ENCODE data around the gene CLPX.

Gene CLPX

DNA sequence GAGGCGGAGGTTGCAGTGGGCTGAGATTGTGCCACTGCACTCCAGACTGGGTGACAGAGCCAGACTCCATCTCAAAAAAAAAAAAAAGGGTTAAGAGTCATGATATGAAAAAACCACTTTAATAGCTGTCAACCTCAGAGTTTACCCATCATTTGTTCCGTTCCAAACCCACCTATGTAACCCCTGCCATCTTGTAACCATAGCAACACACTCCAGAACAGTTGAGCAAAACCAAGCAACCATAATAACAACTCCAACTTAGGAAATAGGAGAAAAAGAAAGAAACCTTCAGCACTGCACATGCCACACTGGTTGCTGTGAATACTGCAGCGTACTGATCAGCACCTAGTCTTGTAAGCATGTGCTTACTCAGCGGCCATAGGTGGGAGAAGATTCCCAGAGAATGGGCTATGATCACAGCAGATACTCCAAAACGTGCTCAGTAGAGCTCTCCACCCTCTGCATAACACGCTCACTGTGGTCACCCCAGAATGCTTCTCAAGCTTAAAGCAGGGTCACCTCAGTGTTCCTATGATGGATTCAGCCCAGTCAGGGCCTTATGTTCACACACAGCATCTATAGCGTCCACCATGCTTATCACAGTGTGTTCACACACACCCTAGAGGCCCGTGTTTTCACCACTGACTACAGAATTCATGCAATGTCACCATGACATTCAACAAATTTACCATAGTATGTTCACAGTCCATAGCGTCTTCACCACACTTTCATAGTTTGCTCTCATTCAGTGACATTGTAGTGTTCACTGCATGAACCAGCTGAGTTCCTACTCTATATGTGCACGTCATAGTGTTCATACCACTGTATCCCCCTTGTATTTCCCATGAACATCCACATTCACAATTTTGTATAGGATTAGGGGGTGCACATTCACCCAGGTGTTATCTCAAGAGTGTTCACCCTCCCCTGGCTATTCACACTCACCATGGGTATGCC is 32.7 kb upstream of the CLPX start:
- Histone ChIP-seq H3K27ac (ENCODE audit: low read depth, low read length) (no peak overlapping the region), H3K4me3 (ENCODE audit: low read depth, low read length) (no peak overlapping the region), H3K9ac (ENCODE audit: low read length) (no peak overlapping the region)

GRCh38 chr15:65215496-65215895 is 30.4 kb upstream of the CLPX start:
- Histone ChIP-seq H3K9me3 (ENCODE audit: control insufficient read depth, insufficient read depth, low read depth, low read length) (no peaks in the 10 kb centered on the region), H3K4me3 (ENCODE audit: low read depth, low read length) (no peak overlapping the region), H3K27me3 (ENCODE audit: control insufficient read depth, insufficient read depth, low read length) (no peaks in the 10 kb centered on the region), H3K9ac (ENCODE audit: low read length) (no peak overlapping the region), H3K27ac (ENCODE audit: low read depth, low read length) (no peak overlapping the region), H3K4me1 (ENCODE audit: control insufficient read depth, insufficient read depth, low read length) (peaks cover 5% of the 10 kb centered on the region; the same call in 1 of the 2 replicates), H3K36me3 (ENCODE audit: control insufficient read depth, insufficient read depth, low read length) (no peaks in the 10 kb centered on the region)

More for the DNA sequence above, 32.7 kb upstream of the CLPX start:
- H3K4me1 ChIP-seq (ENCODE audit: control insufficient read depth, insufficient read depth, low read length) = peaks cover under 1% of the 10 kb centered on the region; the same call in 1 of the 2 replicates
- no peaks in the 10 kb centered on the region for H3K27me3 ChIP-seq (ENCODE audit: control insufficient read depth, insufficient read depth, low read length)
- no peaks in the 10 kb centered on the region for H3K36me3 ChIP-seq (ENCODE audit: control insufficient read depth, insufficient read depth, low read length)
- no peaks in the 10 kb centered on the region for H3K9me3 ChIP-seq (ENCODE audit: control insufficient read depth, insufficient read depth, low read depth, low read length)

DNA sequence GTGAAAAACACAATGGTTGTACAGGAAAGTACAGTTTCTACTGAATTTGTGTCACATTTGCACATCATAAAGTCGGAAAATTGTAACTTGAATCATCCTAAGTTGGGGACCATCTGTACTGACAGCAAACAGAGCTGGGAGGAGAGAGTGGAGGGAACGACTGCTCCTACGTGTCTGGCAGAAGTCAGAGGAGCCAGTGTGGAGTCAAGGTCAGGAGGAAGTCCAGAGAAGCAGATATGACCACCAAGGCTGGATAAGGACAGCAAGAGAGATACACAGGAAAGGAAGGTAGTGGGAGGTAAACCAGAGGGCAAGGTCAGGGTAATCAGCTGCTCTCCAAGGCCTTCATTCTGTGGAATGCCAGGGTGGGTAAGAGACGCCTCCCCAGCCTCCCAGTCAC is 28.9 kb upstream of the CLPX start:
- H3K9me3 ChIP-seq (ENCODE audit: control insufficient read depth, insufficient read depth, low read depth, low read length) = no peaks in the 10 kb centered on the region
- H3K27ac ChIP-seq (ENCODE audit: low read depth, low read length) = no peak overlapping the region
- H3K4me3 ChIP-seq (ENCODE audit: low read depth, low read length) = no peak overlapping the region
- peaks cover 5% of the 10 kb centered on the region; the same call in 1 of the 2 replicates for H3K4me1 ChIP-seq (ENCODE audit: control insufficient read depth, insufficient read depth, low read length)
- H3K36me3 ChIP-seq (ENCODE audit: control insufficient read depth, insufficient read depth, low read length) = no peaks in the 10 kb centered on the region
- H3K9ac ChIP-seq (ENCODE audit: low read length) = no peak overlapping the region
- H3K27me3 ChIP-seq (ENCODE audit: control insufficient read depth, insufficient read depth, low read length) = no peaks in the 10 kb centered on the region

GRCh38 chr15:65213241-65213640 is 28.1 kb upstream of the CLPX start:
- Histone ChIP-seq H3K36me3 (ENCODE audit: control insufficient read depth, insufficient read depth, low read length) (no peaks in the 10 kb centered on the region), H3K4me3 (ENCODE audit: low read depth, low read length) (no peak overlapping the region), H3K9ac (ENCODE audit: low read length) (no peak overlapping the region), H3K4me1 (ENCODE audit: control insufficient read depth, insufficient read depth, low read length) (peaks cover 5% of the 10 kb centered on the region; the same call in 1 of the 2 replicates), H3K9me3 (ENCODE audit: control insufficient read depth, insufficient read depth, low read depth, low read length) (no peaks in the 10 kb centered on the region), H3K27me3 (ENCODE audit: control insufficient read depth, insufficient read depth, low read length) (no peaks in the 10 kb centered on the region), H3K27ac (ENCODE audit: low read depth, low read length) (no peak overlapping the region)

DNA sequence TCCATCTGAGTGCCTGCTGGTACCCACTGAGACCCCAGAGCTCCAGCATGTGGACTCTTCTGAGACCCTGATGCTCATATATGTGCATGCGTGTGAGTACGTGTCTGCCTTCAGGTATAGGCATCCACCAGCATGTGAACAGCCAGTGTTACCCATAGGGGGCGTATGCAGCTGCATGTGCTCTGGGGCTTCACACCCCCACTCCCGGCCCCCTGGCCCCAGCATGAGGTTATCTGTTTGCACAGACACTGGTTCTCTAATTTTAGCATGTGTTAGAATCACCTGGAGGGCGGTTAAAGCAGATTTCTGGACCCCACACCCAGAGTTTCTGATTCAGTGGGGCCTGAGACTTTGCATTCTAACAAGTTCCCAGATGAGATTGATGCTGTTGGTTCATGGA is 27.0 kb upstream of the CLPX start:
- H3K27ac ChIP-seq (ENCODE audit: low read depth, low read length) = no peak overlapping the region
- peaks cover 5% of the 10 kb centered on the region; the same call in 1 of the 2 replicates for H3K4me1 ChIP-seq (ENCODE audit: control insufficient read depth, insufficient read depth, low read length)
- H3K9me3 ChIP-seq (ENCODE audit: control insufficient read depth, insufficient read depth, low read depth, low read length) = no peaks in the 10 kb centered on the region
- H3K36me3 ChIP-seq (ENCODE audit: control insufficient read depth, insufficient read depth, low read length) = no peaks in the 10 kb centered on the region
- H3K9ac ChIP-seq (ENCODE audit: low read length) = no peak overlapping the region
- no peaks in the 10 kb centered on the region for H3K27me3 ChIP-seq (ENCODE audit: control insufficient read depth, insufficient read depth, low read length)
- H3K4me3 ChIP-seq (ENCODE audit: low read depth, low read length) = no peak overlapping the region

GRCh38 chr15:65211482-65211982 is 26.4 kb upstream of the CLPX start:
- Histone ChIP-seq H3K4me1 (ENCODE audit: control insufficient read depth, insufficient read depth, low read length) (peaks cover 5% of the 10 kb centered on the region; the same call in 1 of the 2 replicates), H3K36me3 (ENCODE audit: control insufficient read depth, insufficient read depth, low read length) (no peaks in the 10 kb centered on the region), H3K9me3 (ENCODE audit: control insufficient read depth, insufficient read depth, low read depth, low read length) (no peaks in the 10 kb centered on the region), H3K27ac (ENCODE audit: low read depth, low read length) (no peak overlapping the region), H3K9ac (ENCODE audit: low read length) (no peak overlapping the region), H3K27me3 (ENCODE audit: control insufficient read depth, insufficient read depth, low read length) (no peaks in the 10 kb centered on the region), H3K4me3 (ENCODE audit: low read depth, low read length) (no peak overlapping the region)

GRCh38 chr15:65210770-65211481 is 25.8 kb upstream of the CLPX start, which contains the start of gene CILP:
CILP (minus strand) TSS chr15:65211473; CDS start chr15:65209755, 1,718 bp downstream.
- H3K27ac ChIP-seq (ENCODE audit: low read depth, low read length) = no peak within 1 kb of the TSS
- no peaks in the 10 kb centered on the region for H3K9me3 ChIP-seq (ENCODE audit: control insufficient read depth, insufficient read depth, low read depth, low read length)
- no peak within 1 kb of the TSS for H3K9ac ChIP-seq (ENCODE audit: low read length)
- no peaks in the 10 kb centered on the region for H3K27me3 ChIP-seq (ENCODE audit: control insufficient read depth, insufficient read depth, low read length)
- no peaks in the 10 kb centered on the region for H3K36me3 ChIP-seq (ENCODE audit: control insufficient read depth, insufficient read depth, low read length)
- H3K4me3 ChIP-seq (ENCODE audit: low read depth, low read length) = no peak within 1 kb of the TSS
- H3K4me1 ChIP-seq (ENCODE audit: control insufficient read depth, insufficient read depth, low read length) = peaks cover 5% of the 10 kb centered on the region; the same call in 1 of the 2 replicates

- Histone ChIP-seq H3K9ac (ENCODE audit: low read length) (no peak overlapping the region), H3K9me3 (ENCODE audit: control insufficient read depth, insufficient read depth, low read depth, low read length) (no peaks in the 10 kb centered on the region), H3K27ac (ENCODE audit: low read depth, low read length) (no peak overlapping the region), H3K4me3 (ENCODE audit: low read depth, low read length) (no peak overlapping the region), H3K36me3 (ENCODE audit: control insufficient read depth, insufficient read depth, low read length) (no peaks in the 10 kb centered on the region), H3K4me1 (ENCODE audit: control insufficient read depth, insufficient read depth, low read length) (peaks cover 5% of the 10 kb centered on the region; the same call in 1 of the 2 replicates), H3K27me3 (ENCODE audit: control insufficient read depth, insufficient read depth, low read length) (no peaks in the 10 kb centered on the region)
Measured at GRCh38 chr15:65209701-65210643, 24.8 kb upstream of the CLPX start.

DNA sequence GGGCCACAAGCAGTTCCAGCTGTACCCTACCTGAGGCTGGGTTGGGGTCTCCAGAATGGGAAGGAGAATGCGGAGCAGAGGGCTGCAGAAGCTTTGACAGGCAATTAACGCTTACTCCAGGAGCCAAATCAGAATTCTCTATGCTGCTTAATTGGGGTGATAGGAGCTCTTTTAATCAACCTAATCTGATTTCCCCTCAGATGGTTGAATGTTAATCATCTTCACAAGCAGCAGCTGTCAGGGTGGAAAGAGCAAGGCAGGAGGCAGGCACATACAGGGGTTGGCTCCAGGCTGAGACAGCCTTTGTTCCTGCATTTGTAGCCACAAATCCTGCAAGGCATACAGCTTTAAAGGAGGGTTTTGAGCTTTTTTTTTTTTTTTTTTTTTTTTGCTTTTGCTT is 23.5 kb upstream of the CLPX start:
- peaks cover 5% of the 10 kb centered on the region; the same call in 1 of the 2 replicates for H3K4me1 ChIP-seq (ENCODE audit: control insufficient read depth, insufficient read depth, low read length)
- H3K27ac ChIP-seq (ENCODE audit: low read depth, low read length) = no peak overlapping the region
- H3K9me3 ChIP-seq (ENCODE audit: control insufficient read depth, insufficient read depth, low read depth, low read length) = no peaks in the 10 kb centered on the region
- H3K4me3 ChIP-seq (ENCODE audit: low read depth, low read length) = no peak overlapping the region
- H3K9ac ChIP-seq (ENCODE audit: low read length) = no peak overlapping the region
- no peaks in the 10 kb centered on the region for H3K36me3 ChIP-seq (ENCODE audit: control insufficient read depth, insufficient read depth, low read length)
- H3K27me3 ChIP-seq (ENCODE audit: control insufficient read depth, insufficient read depth, low read length) = no peaks in the 10 kb centered on the region

DNA sequence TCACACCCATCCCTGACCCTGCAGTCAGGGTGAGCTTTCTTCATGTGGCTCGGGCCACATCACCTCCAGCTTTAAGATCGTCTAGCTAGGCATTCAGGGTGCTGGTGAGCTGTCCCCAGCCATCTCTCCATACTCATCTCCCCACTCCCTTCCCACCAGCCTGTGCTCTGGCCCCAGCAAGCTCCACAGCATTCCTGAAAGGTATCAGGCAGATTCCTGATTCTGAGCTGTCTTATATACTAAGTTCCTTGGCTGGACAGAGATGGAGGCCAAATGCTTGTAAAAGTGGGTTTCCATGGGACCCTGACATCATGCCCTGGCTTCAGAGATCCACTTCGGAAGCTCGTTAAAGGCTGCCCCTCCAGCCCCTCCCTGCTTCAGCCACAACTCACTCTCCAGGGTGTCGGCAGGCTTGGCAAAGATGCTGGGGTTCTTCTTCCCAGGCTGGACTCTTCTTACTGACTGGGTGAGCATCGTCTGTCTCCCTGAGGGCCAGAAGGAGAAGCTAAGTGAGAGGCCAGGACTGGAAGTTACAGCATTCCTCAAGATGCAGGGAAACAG is 22.2 kb upstream of the CLPX start:
- H3K9me3 ChIP-seq (ENCODE audit: control insufficient read depth, insufficient read depth, low read depth, low read length) = no peaks in the 10 kb centered on the region

More for the DNA sequence above, 22.2 kb upstream of the CLPX start:
- Histone ChIP-seq H3K4me3 (ENCODE audit: low read depth, low read length) (no peak overlapping the region), H3K36me3 (ENCODE audit: control insufficient read depth, insufficient read depth, low read length) (no peaks in the 10 kb centered on the region), H3K4me1 (ENCODE audit: control insufficient read depth, insufficient read depth, low read length) (peaks cover 5% of the 10 kb centered on the region; the same call in 1 of the 2 replicates), H3K27me3 (ENCODE audit: control insufficient read depth, insufficient read depth, low read length) (no peaks in the 10 kb centered on the region), H3K9ac (ENCODE audit: low read length) (no peak overlapping the region), H3K27ac (ENCODE audit: low read depth, low read length) (no peak overlapping the region)
